Fibroblast of lung (primary cell): Measurements from ENCODE around the gene TIGD2. TPM values are rescaled to one million over a fixed set of nuclear protein-coding genes. Genes with fewer than 3 reads are reported as not detected.
A peak's percentile ranks its signal among the peaks of the same experiment; 100 is the strongest.

Source experiments
- DNase-seq, 2 donors: peaks; one replicate each; pipeline versions ENCODE4 v3.0.0 to v3.0.0-alpha.2; 2010; ENCODE audit warnings: low read depth in 2 of 2
- H2AFZ ChIP-seq: 2 replicates; pipeline ENCODE4 v1.5.1; 2012; ENCODE audit warnings: low read length, control low read depth, inconsistent platforms
- H3K27ac ChIP-seq: 2 replicates; pipeline ENCODE4 v1.5.1; 2011; ENCODE audit warnings: low read length, control low read depth; ENCODE audit not compliant: insufficient read depth
- H3K27me3 ChIP-seq: 2 replicates; pipeline ENCODE4 v1.5.1; 2011; ENCODE audit warnings: mild to moderate bottlenecking, low read length; ENCODE audit not compliant: control insufficient read depth, insufficient read depth
- H3K36me3 ChIP-seq: 2 replicates; pipeline ENCODE4 v1.5.1; 2011; ENCODE audit warnings: low read length; ENCODE audit not compliant: control insufficient read depth, insufficient read depth
- H3K4me1 ChIP-seq: 2 replicates; pipeline ENCODE4 v1.5.1; 2011; ENCODE audit warnings: low read length; ENCODE audit not compliant: control insufficient read depth, insufficient read depth; ENCODE audit errors: extremely low read depth
- H3K4me2 ChIP-seq: 2 replicates; pipeline ENCODE4 v1.5.1; 2011; ENCODE audit warnings: low read length, control low read depth; ENCODE audit not compliant: insufficient read depth; ENCODE audit errors: extremely low read depth
- H3K4me3 ChIP-seq, 4 experiments: fragments of 200-600 bp in 1 of 4; sonication (generic) in 1 of 4; replicated peaks in 1 of 4; 2 replicates each; pipeline ENCODE4 v1.5.1; 2011 to 2016; ENCODE audit warnings: low read length in 4 of 4, low read depth in 3 of 4, mild to moderate bottlenecking in 3 of 4, control low read depth in 2 of 4, inconsistent platforms in 1 of 4, mixed read lengths in 1 of 4; ENCODE audit not compliant: insufficient read depth in 1 of 4; ENCODE audit errors: control extremely low read depth in 1 of 4
- H3K79me2 ChIP-seq: 2 replicates; pipeline ENCODE4 v1.5.1; 2012; ENCODE audit warnings: mild to moderate bottlenecking, low read length, inconsistent platforms; ENCODE audit not compliant: control insufficient read depth, insufficient read depth
- H3K9ac ChIP-seq: 2 replicates; pipeline ENCODE4 v1.5.1; 2011; ENCODE audit warnings: mild to moderate bottlenecking, low read length, control low read depth; ENCODE audit not compliant: insufficient read depth
- H3K9me3 ChIP-seq: 2 replicates; pipeline ENCODE4 v1.5.1; 2012; ENCODE audit warnings: low read depth, low read length; ENCODE audit not compliant: control insufficient read depth, insufficient read depth
- H4K20me1 ChIP-seq: 2 replicates; pipeline ENCODE4 v1.5.1; 2011; ENCODE audit warnings: low read length; ENCODE audit not compliant: control insufficient read depth, insufficient read depth; ENCODE audit errors: extremely low read depth
- CTCF ChIP-seq, 2 donors: IDR thresholded peaks in 1 of 2; conservative IDR thresholded peaks in 1 of 2; 1 replicate in 1 of 2; 2 replicates in 1 of 2; pipeline ENCODE4 v1.5.1; 2011 to 2012; ENCODE audit warnings: low read length in 2 of 2, control low read depth in 1 of 2, inconsistent platforms in 1 of 2, low read depth in 1 of 2, mild to moderate bottlenecking in 1 of 2
- EZH2 ChIP-seq: IDR thresholded peaks from 2 replicates; pipeline ENCODE4 v1.5.1; 2012; ENCODE audit warnings: low read length, control low read depth, mild to moderate bottlenecking; ENCODE audit errors: missing control alignments
- polyA plus RNA-seq, 2 donors: library from polyadenylated mRNA; depleted of rRNA in 1 of 2; stranded (reverse) in 1 of 2; unstranded in 1 of 2; fragments of >200 nt; gene quantifications; 2 replicates each; pipeline ENCODE4 v1.2.1, GENCODE V29; 2011 to 2012; ENCODE audit warnings: missing spikeins in 1 of 2
- total RNA-seq: library from RNA; depleted of rRNA; stranded (reverse); fragments of >200 nt; gene quantifications from 2 replicates; pipeline ENCODE4 v1.2.1, GENCODE V29; 2014

TIGD2 gene
- total and polyA plus RNA-seq, 2 donors (not counting 1 experiment from before 2014, with no cell fraction given) = 6.1 to 11.7 TPM

GRCh38 chr4:89161841-89162240 lies 50.5 kb downstream of the TIGD2 start:
- H3K79me2 ChIP-seq = no peaks in the 10 kb centered on the region
- DNase-seq = peak in 1 of 2 donors; percentile 12
- no peak overlapping the region for H3K9ac ChIP-seq
- no peaks in the 10 kb centered on the region for H3K4me1 ChIP-seq
- TF ChIP-seq EZH2 (no peak), CTCF (conservative IDR thresholded peaks at IDR 0.05 in 1 of 2, IDR thresholded peaks at IDR 0.05 in 1 of 2; ENCODE audit: low read depth in 1 of 2, low read length in 2 of 2) (no peak)
- H3K36me3 ChIP-seq = no peaks in the 10 kb centered on the region
- no peak overlapping the region for H3K4me3 ChIP-seq
- H3K4me2 ChIP-seq = no peak overlapping the region
- peaks cover 4% of the 10 kb centered on the region for H3K27me3 ChIP-seq
- H4K20me1 ChIP-seq = no peaks in the 10 kb centered on the region
- H3K9me3 ChIP-seq = no peaks in the 10 kb centered on the region
- no peak overlapping the region for H2AFZ ChIP-seq
- H3K27ac ChIP-seq = no peak overlapping the region

GRCh38 chr4:89162496-89162895 lies 51.2 kb downstream of the TIGD2 start:
- Histone ChIP-seq H3K4me2 (no peak overlapping the region), H3K36me3 (no peaks in the 10 kb centered on the region), H3K4me3 (no peak overlapping the region), H3K4me1 (no peaks in the 10 kb centered on the region), H3K9me3 (no peaks in the 10 kb centered on the region), H3K79me2 (no peaks in the 10 kb centered on the region), H3K27me3 (peaks cover 4% of the 10 kb centered on the region), H3K9ac (no peak overlapping the region), H3K27ac (no peak overlapping the region), H2AFZ (no peak overlapping the region), H4K20me1 (no peaks in the 10 kb centered on the region)
- DNase-seq = no peak
- TF ChIP-seq EZH2 (no peak), CTCF (conservative IDR thresholded peaks at IDR 0.05 in 1 of 2, IDR thresholded peaks at IDR 0.05 in 1 of 2; ENCODE audit: low read depth in 1 of 2, low read length in 2 of 2) (no peak)

GRCh38 chr4:89162987-89163386 lies 51.7 kb downstream of the TIGD2 start:
- Histone ChIP-seq H3K4me1 (no peaks in the 10 kb centered on the region), H3K27me3 (peaks cover 4% of the 10 kb centered on the region), H3K27ac (no peak overlapping the region), H3K4me2 (no peak overlapping the region), H3K9ac (no peak overlapping the region), H2AFZ (no peak overlapping the region), H4K20me1 (no peaks in the 10 kb centered on the region), H3K9me3 (no peaks in the 10 kb centered on the region), H3K36me3 (no peaks in the 10 kb centered on the region), H3K4me3 (no peak overlapping the region), H3K79me2 (no peaks in the 10 kb centered on the region)
- TF ChIP-seq EZH2 (no peak), CTCF (conservative IDR thresholded peaks at IDR 0.05 in 1 of 2, IDR thresholded peaks at IDR 0.05 in 1 of 2; ENCODE audit: low read depth in 1 of 2, low read length in 2 of 2) (no peak)
- DNase-seq = no peak
